GM18907 (cell line): Measurements from ENCODE around the gene PRRX1.

Experiments used
- ATAC-seq: cut with Tn5 transposase; IDR thresholded peaks from one replicate; pipeline ENCODE4 v1.9.1; 2021; ENCODE audit warnings: mild to moderate bottlenecking, moderate library complexity; ENCODE audit not compliant: unreplicated experiment

The PRRX1 gene

DNA sequence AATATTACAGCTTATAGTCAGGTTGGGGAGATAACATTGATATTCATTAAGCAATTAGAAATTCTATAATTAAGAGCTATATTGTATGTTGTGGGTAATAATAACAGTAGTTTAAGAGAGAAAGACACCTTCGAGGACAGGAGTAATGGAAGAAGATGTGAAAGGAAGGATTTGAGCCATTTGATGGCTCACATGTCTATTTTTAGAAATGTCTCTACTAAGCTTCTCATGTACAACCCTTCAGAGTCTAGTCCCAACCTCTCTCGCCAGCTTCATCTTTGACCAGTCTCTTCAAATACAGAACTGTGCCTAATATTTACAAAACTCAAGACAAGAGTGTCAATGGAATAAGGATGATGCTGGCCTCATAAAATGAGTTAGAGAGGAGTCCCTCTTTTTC lies 95.1 kb downstream of the PRRX1 start:
- ATAC-seq, result no peak

DNA sequence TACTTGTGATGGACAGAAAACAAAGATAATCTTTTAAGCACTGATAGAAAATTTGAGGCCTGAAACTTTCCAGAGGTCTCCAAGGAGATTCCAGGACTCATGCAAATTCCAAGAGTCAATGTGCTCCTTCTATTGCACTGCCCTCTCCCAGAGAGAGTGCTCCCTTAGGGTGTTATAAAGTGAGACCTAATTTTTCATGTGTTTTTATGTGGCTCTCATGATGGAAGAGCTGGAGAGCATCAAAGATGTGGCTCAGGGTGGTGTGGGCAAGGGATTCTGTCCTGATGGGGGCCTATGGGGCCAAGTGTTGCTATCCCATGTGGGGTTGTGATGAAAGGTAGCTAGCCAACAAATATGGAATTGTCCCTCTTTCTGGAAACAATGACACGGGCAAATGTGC lies 101.3 kb downstream of the PRRX1 start:
- no peak for ATAC-seq

GRCh38 chr1:170765712-170766330 lies 101.9 kb downstream of the PRRX1 start:
- no peak for ATAC-seq

GRCh38 chr1:170768929-170769328 lies 105.0 kb downstream of the PRRX1 start:
- no peak for ATAC-seq

DNA sequence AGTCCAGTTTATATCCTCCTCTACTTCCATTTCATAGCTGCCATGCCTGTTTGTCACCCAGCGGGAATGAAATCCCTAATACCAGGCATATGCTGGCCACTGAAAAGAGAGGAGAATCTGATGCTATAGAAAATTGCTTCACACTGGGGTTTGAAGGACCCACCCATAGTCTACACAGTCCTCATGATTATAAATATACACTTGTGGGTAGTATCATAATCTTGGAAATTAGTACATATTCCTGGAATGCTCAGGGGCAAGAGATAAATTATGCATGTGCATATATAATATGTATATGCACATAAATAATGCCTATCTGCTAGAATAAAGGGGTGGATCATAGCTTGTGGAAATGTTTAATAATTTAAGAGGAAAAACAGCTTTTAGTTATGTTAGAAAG lies 105.8 kb downstream of the PRRX1 start:
- no peak for ATAC-seq

- ATAC-seq, result no peak
Observed at GRCh38 chr1:170770254-170770653, 106.3 kb downstream of the PRRX1 start.

- no peak for ATAC-seq
Observed at GRCh38 chr1:170776252-170776651, 112.3 kb downstream of the PRRX1 start.

GRCh38 chr1:170776777-170777176 lies 112.8 kb downstream of the PRRX1 start:
- no peak for ATAC-seq
